Fibroblast of skin of left quadriceps (primary cell): ENCODE measurements around the gene ACTL6B.

Experiments used
- DNase-seq, 2 experiments: peaks; one replicate each; pipeline ENCODE4 v3.0.0-alpha.2; 2013; ENCODE audit warnings: low read depth in 2 of 2

ACTL6B gene

GRCh38 chr7:100600730-100601038 lies 55.6 kb downstream of the ACTL6B start:
- no peak for DNase-seq

GRCh38 chr7:100599911-100600729 lies 56.1 kb downstream of the ACTL6B start:
- no peak for DNase-seq

- DNase-seq: no peak
Measured at GRCh38 chr7:100598425-100598824, 57.8 kb downstream of the ACTL6B start.

GRCh38 chr7:100595188-100595587 lies 61.1 kb downstream of the ACTL6B start:
- DNase-seq: no peak
